ENCODE measurements around the gene KRTAP5-2.

DNA sequence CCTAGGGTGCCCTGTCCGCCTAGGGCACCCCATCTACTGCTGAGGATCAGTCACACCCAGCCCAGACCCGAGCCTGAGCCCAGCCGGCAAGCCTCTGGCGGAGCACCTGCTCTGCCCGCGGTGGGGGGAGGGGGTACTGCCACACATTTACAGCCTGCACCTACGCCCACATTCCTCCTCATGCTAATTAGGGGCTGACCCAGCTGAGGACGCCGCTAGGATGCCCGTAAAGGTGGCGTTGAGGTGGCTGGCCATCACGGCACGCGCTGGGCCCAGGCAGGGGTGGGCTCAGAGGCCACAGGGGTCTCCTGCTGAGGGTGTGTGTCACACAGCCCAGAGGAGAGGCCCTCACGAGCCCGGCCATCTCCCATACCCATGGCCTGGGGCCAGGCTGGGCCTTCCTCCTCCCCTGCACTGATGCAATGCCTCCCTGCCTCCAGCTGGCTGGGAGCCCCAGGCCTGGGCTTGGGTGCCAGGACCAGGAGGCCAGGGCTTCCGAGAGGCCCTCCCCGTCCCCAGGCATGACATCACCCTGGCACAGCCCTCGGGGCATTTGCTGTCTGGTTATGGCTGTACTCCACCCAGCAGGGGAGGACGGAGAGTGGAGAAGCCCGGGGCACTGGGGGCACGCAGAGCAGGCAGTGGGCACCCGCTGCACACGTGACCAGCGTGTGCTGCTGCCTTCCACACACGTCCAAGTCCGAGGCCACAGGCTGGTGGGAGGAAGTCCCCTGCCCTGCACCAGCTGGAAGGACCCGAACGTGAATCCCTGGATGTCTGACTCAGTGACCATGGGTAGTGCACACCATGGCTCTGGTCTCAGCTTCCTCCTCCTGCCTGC is 38.8 kb downstream of the KRTAP5-2 start:
- TF ChIP-seq, protein P1, sequence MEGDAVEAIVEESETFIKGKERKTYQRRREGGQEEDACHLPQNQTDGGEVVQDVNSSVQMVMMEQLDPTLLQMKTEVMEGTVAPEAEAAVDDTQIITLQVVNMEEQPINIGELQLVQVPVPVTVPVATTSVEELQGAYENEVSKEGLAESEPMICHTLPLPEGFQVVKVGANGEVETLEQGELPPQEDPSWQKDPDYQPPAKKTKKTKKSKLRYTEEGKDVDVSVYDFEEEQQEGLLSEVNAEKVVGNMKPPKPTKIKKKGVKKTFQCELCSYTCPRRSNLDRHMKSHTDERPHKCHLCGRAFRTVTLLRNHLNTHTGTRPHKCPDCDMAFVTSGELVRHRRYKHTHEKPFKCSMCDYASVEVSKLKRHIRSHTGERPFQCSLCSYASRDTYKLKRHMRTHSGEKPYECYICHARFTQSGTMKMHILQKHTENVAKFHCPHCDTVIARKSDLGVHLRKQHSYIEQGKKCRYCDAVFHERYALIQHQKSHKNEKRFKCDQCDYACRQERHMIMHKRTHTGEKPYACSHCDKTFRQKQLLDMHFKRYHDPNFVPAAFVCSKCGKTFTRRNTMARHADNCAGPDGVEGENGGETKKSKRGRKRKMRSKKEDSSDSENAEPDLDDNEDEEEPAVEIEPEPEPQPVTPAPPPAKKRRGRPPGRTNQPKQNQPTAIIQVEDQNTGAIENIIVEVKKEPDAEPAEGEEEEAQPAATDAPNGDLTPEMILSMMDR (conservative IDR thresholded peaks at IDR 0.05; ENCODE audit: low read depth, low read length), result no peak
- TF ChIP-seq RFX5 (IDR thresholded peaks at IDR 0.05; ENCODE audit: low read depth, low read length), result no peak
- TF ChIP-seq RAD21 (IDR thresholded peaks at IDR 0.05; ENCODE audit: low read length), result no peak
- TF ChIP-seq BHLHE40 (IDR thresholded peaks at IDR 0.05; ENCODE audit: low read depth, low read length), result no peak
- TF ChIP-seq POLR2A (IDR thresholded peaks at IDR 0.05; ENCODE audit: low read depth, low read length), result no peak
- TF ChIP-seq, protein P2, sequence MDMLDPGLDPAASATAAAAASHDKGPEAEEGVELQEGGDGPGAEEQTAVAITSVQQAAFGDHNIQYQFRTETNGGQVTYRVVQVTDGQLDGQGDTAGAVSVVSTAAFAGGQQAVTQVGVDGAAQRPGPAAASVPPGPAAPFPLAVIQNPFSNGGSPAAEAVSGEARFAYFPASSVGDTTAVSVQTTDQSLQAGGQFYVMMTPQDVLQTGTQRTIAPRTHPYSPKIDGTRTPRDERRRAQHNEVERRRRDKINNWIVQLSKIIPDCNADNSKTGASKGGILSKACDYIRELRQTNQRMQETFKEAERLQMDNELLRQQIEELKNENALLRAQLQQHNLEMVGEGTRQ (IDR thresholded peaks at IDR 0.05; ENCODE audit: low read depth, low read length), result no peak
- no peak for TF ChIP-seq CHD1 (IDR thresholded peaks at IDR 0.05; ENCODE audit: low read depth, low read length)
- no peak for TF ChIP-seq FOS (IDR thresholded peaks at IDR 0.05; ENCODE audit: low read depth, low read length)
- TF ChIP-seq SMC3 (IDR thresholded peaks at IDR 0.05; ENCODE audit: low read depth, low read length), result no peak
- TF ChIP-seq MXI1 (IDR thresholded peaks at IDR 0.05; ENCODE audit: borderline replicate concordance, low read depth, low read length), result 0 out of 2 replicates have a peak, but pooled peaks have one; percentile 14
